H1 (cell line): ENCODE results near the gene RNU6-9. TPM values are rescaled to one million over a fixed set of nuclear protein-coding genes. Genes with fewer than 3 reads are reported as not detected.

Experiments
- CTCF ChIA-PET: fragments of 300-600 bp; sonication (Branson Sonifier 250); formaldehyde crosslinking; loops from one replicate; lab custom pipeline; 2021; ENCODE audit not compliant: partially characterized antibody; lab: Charles Lee
- POLR2A ChIA-PET: fragments of 300-600 bp; sonication (Branson Sonifier 250); formaldehyde crosslinking; loops from one replicate; lab custom pipeline; 2021; ENCODE audit warnings: inconsistent platforms; ENCODE audit not compliant: partially characterized antibody; lab: Charles Lee
- DNase-seq, 2 experiments: peaks; one replicate each; pipeline versions ENCODE4 v3.0.0 to v3.0.0-alpha.2; 2010 to 2022; ENCODE audit warnings: low spot score in 2 of 2, low read depth in 1 of 2, mixed read lengths in 1 of 2
- FAIRE-seq: peaks from 2 replicates; lab custom pipeline; 2011; peaks lifted over from hg19 to GRCh38; lab: Jason Lieb, UNC
- H2AFZ ChIP-seq: 2 replicates; pipeline ENCODE4 v1.8.1; 2012; ENCODE audit warnings: low read length, inconsistent platforms
- H2AK5ac ChIP-seq: 2 replicates; pipeline ENCODE4 v1.6.1; 2013; ENCODE audit warnings: low read depth, low read length
- H2BK120ac ChIP-seq: replicated peaks from 2 replicates; pipeline ENCODE3; 2013; ENCODE audit warnings: low read depth, low read length, inconsistent platforms
- H2BK12ac ChIP-seq: 2 replicates; pipeline ENCODE4 v1.6.1; 2013; ENCODE audit warnings: low read depth, low read length
- H2BK15ac ChIP-seq: 2 replicates; pipeline ENCODE4 v1.6.1; 2013; ENCODE audit warnings: low read length
- H2BK20ac ChIP-seq: 2 replicates; pipeline ENCODE4 v1.6.1; 2013; ENCODE audit warnings: low read length
- H2BK5ac ChIP-seq: 2 replicates; pipeline ENCODE4 v1.6.1; 2013; ENCODE audit warnings: low read depth, low read length
- H3K14ac ChIP-seq: 2 replicates; pipeline ENCODE4 v1.6.1; 2013; ENCODE audit warnings: inconsistent platforms; ENCODE audit not compliant: insufficient read length
- H3K18ac ChIP-seq: 2 replicates; pipeline ENCODE4 v1.6.1; 2013; ENCODE audit warnings: low read length; ENCODE audit errors: extremely low read depth
- H3K23ac ChIP-seq: 2 replicates; pipeline ENCODE4 v1.6.1; 2013; ENCODE audit warnings: inconsistent platforms; ENCODE audit not compliant: insufficient read length
- H3K23me2 ChIP-seq: 2 replicates; pipeline ENCODE4 v1.6.1; 2013; ENCODE audit warnings: low read depth, low read length
- H3K27ac ChIP-seq: 2 replicates; pipeline ENCODE4 v1.6.1; 2011; ENCODE audit warnings: low read depth, low read length, inconsistent platforms
- H3K27me3 ChIP-seq, 4 experiments: replicated peaks in 1 of 4; 1 replicate in 1 of 4; 2 replicates in 3 of 4; pipeline versions ENCODE4 v1.6.1 to v1.8.1; 2011 to 2013; ENCODE audit warnings: low read length in 3 of 4, mild to moderate bottlenecking in 3 of 4, inconsistent platforms in 2 of 4, mixed read lengths in 2 of 4, moderate library complexity in 1 of 4; ENCODE audit not compliant: control insufficient read depth in 3 of 4, insufficient read depth in 3 of 4; ENCODE audit errors: extremely low read depth in 1 of 4
- H3K36me3 ChIP-seq, 4 experiments: 2 replicates each; pipeline versions ENCODE4 v1.6.1 to v1.8.1; 2011 to 2013; ENCODE audit warnings: mild to moderate bottlenecking in 4 of 4, low read length in 3 of 4, moderate library complexity in 2 of 4, control low read depth in 1 of 4, inconsistent platforms in 1 of 4; ENCODE audit not compliant: insufficient read depth in 4 of 4, control insufficient read depth in 2 of 4
- H3K4ac ChIP-seq: replicated peaks from 2 replicates; pipeline ENCODE3; 2013; ENCODE audit warnings: low read length, low read depth, mixed read lengths, inconsistent platforms; ENCODE audit not compliant: insufficient read length
- H3K4me1 ChIP-seq, 4 experiments: replicated peaks in 1 of 4; 1 replicate in 1 of 4; 2 replicates in 3 of 4; pipeline versions ENCODE4 v1.6.1 to v1.8.1; 2011 to 2013; ENCODE audit warnings: low read length in 3 of 4, inconsistent platforms in 2 of 4, mixed read lengths in 1 of 4; ENCODE audit not compliant: insufficient read depth in 4 of 4, control insufficient read depth in 3 of 4
- H3K4me2 ChIP-seq, 2 experiments: 2 replicates each; pipeline versions ENCODE4 v1.6.1 to v1.8.1; 2011 to 2013; ENCODE audit warnings: low read depth in 2 of 2, low read length in 2 of 2, control low read depth in 1 of 2, inconsistent platforms in 1 of 2, mild to moderate bottlenecking in 1 of 2; ENCODE audit not compliant: insufficient read depth in 1 of 2
- H3K4me3 ChIP-seq, 4 experiments: fragments of 200-600, 300-600 bp in 1 of 4; sonication (generic), shearing (Covaris generic), sonication (Bioruptor Twin) in 1 of 4; 2 replicates each; pipeline versions ENCODE4 v1.5.1 to v1.8.1; 2011 to 2016; ENCODE audit warnings: low read length in 4 of 4, low read depth in 3 of 4, control low read depth in 2 of 4, inconsistent platforms in 2 of 4, mild to moderate bottlenecking in 2 of 4, mixed read lengths in 1 of 4, moderate library complexity in 1 of 4; ENCODE audit not compliant: insufficient read depth in 2 of 4; ENCODE audit errors: extremely low read depth in 1 of 4
- H3K56ac ChIP-seq: replicated peaks from 2 replicates; pipeline ENCODE3; 2013; ENCODE audit warnings: low read depth, mild to moderate bottlenecking, mixed read lengths, low read length, inconsistent platforms; ENCODE audit not compliant: insufficient read length
- H3K79me1 ChIP-seq: 2 replicates; pipeline ENCODE4 v1.6.1; 2013; ENCODE audit warnings: low read depth, low read length, control low read depth
- H3K79me2 ChIP-seq, 2 experiments: 2 replicates each; pipeline versions ENCODE4 v1.6.1 to v1.8.1; 2012 to 2013; ENCODE audit warnings: low read length in 2 of 2, mild to moderate bottlenecking in 2 of 2, inconsistent platforms in 1 of 2; ENCODE audit not compliant: insufficient read depth in 2 of 2, control insufficient read depth in 1 of 2
- H3K9ac ChIP-seq, 4 experiments: replicated peaks in 1 of 4; 1 replicate in 1 of 4; 2 replicates in 3 of 4; pipeline versions ENCODE4 v1.6.1 to v1.8.1; 2011 to 2013; ENCODE audit warnings: low read depth in 3 of 4, low read length in 3 of 4, control low read depth in 2 of 4, mild to moderate bottlenecking in 2 of 4, moderate library complexity in 2 of 4, inconsistent platforms in 1 of 4; ENCODE audit errors: extremely low read depth in 1 of 4
- H3K9me3 ChIP-seq, 2 experiments: 2 replicates each; pipeline versions ENCODE4 v1.6.1 to v1.8.1; 2012 to 2013; ENCODE audit warnings: mild to moderate bottlenecking in 2 of 2, moderate library complexity in 2 of 2, control low read depth in 1 of 2, inconsistent platforms in 1 of 2, low read depth in 1 of 2, low read length in 1 of 2, mixed read lengths in 1 of 2; ENCODE audit not compliant: insufficient read depth in 2 of 2
- H4K20me1 ChIP-seq, 2 experiments: replicated peaks in 1 of 2; 2 replicates each; pipeline versions ENCODE3 to v1.8.1; 2011 to 2013; ENCODE audit warnings: inconsistent platforms in 2 of 2, low read length in 2 of 2, mild to moderate bottlenecking in 1 of 2; ENCODE audit not compliant: insufficient read depth in 2 of 2, control insufficient read depth in 1 of 2
- H4K5ac ChIP-seq: 2 replicates; pipeline ENCODE4 v1.6.1; 2013; ENCODE audit warnings: low read length, low read depth, mixed read lengths, inconsistent platforms; ENCODE audit not compliant: insufficient read length
- H4K8ac ChIP-seq: 2 replicates; pipeline ENCODE4 v1.8.0; 2013; ENCODE audit warnings: mild to moderate bottlenecking, moderate library complexity, low read length, inconsistent platforms; ENCODE audit not compliant: insufficient read depth; ENCODE audit errors: extremely low read depth
- H4K91ac ChIP-seq: replicated peaks from 2 replicates; pipeline ENCODE3; 2013; ENCODE audit warnings: low read length, mixed read lengths, inconsistent platforms; ENCODE audit not compliant: insufficient read length
- EZH2 ChIP-seq: fragments of 200-600 bp; sonication (generic); IDR thresholded peaks from 2 replicates; pipeline ENCODE4 v1.7.1; 2012; ENCODE audit warnings: low read depth, mild to moderate bottlenecking, moderate library complexity, low read length, inconsistent platforms; ENCODE audit not compliant: severe bottlenecking
- MAFK ChIP-seq: IDR thresholded peaks from 2 replicates; pipeline ENCODE4 v1.6.1; 2012; ENCODE audit warnings: low read depth, mild to moderate bottlenecking, improper control_type of control experiment, low read length
- RNF2 ChIP-seq: fragments of 200-900, 300-1000 bp; sonication (generic); IDR thresholded peaks from 2 replicates; pipeline ENCODE4 v1.7.1; 2016; ENCODE audit warnings: borderline replicate concordance, low read depth, mild to moderate bottlenecking, antibody characterized with exemption, low read length; ENCODE audit not compliant: poor library complexity, severe bottlenecking; ENCODE audit errors: missing control alignments
- YY1 ChIP-seq: IDR thresholded peaks from 2 replicates; pipeline ENCODE4 v1.6.1; 2011; ENCODE audit warnings: low read depth, mild to moderate bottlenecking, low read length
- WGBS, 2 experiments: shearing (Covaris generic) in 1 of 2; methylation state at CpG; one replicate each; pipeline versions ENCODE4 v1.1.6 to v1.1.7; 2013 to 2015; ENCODE audit warnings: low lambda C conversion rate in 2 of 2, mixed read lengths in 2 of 2, inconsistent platforms in 1 of 2, low coverage in 1 of 2, missing lambda C conversion rate in 1 of 2; ENCODE audit not compliant: insufficient replicate concordance in 2 of 2, insufficient coverage in 1 of 2, insufficient read length in 1 of 2; ENCODE audit errors: extremely low coverage in 1 of 2, missing lambda C conversion rate in 1 of 2; 5-methylcytosine and 5-hydroxymethylcytosine counted together
- polyA plus RNA-seq, 7 experiments: library from polyadenylated mRNA; depleted of rRNA in 3 of 7; stranded (reverse) in 5 of 7; unstranded in 2 of 7; fragments of >200 nt in 5 of 7; fragments of 200-250 nt in 2 of 7; gene quantifications; 1 replicate in 5 of 7; 2 replicates in 1 of 7; 4 replicates in 1 of 7; pipeline versions ENCODE4 v1.2.1 to v1.2.3, GENCODE V29; 2011 to 2013; ENCODE audit warnings: missing spikeins in 2 of 7, mixed read lengths in 2 of 7
- total RNA-seq: library from RNA; stranded (reverse); fragmentation: NEBNext Ultra II Directional; extraction: Animal tissue kit (Norgen Biotek cat#: 25700); gene quantifications from 2 replicates; pipeline ENCODE4 v1.2.1, GENCODE V29; 2021

RNU6-9 gene
- total and polyA plus RNA-seq, 2 of the 8 experiments (the other 6 are each of a cell fraction or from before 2014, with no cell fraction given), result not detected

GRCh38 chr19:902093-902370, 8.7 kb downstream of the RNU6-9 start:
- no peak for FAIRE-seq
- CTCF ChIA-PET, result interaction anchor here (1.3 to 2.2 kb wide), 4 partner anchors 9 to 132 kb away, joined by 3 to 8 read pairs (median 6); partner anchors contain the start of genes MED16 and RNU6-9
- WGBS, 2 experiments, result 83% methylated on average over 6 of the region's 7 CpGs; no CpG with 5 or more reads in 1 of the 2 experiments

More at GRCh38 chr19:902093-902370, 8.7 kb downstream of the RNU6-9 start:
- Histone ChIP-seq H4K8ac (no peak overlapping the region), H2AK5ac (no peak overlapping the region), H3K9ac (no peak overlapping the region), H2BK15ac (no peak overlapping the region), H3K27me3 (no peaks in the 10 kb centered on the region), H4K5ac (no peak overlapping the region), H3K4me1 (peaks cover 0 to 8% (median 4%) of the 10 kb centered on the region in 4 experiments; a peak in 4 of 7 replicates), H3K79me1 (peaks cover 1% of the 10 kb centered on the region), H2BK12ac (no peak overlapping the region), H2BK5ac (no peak overlapping the region), H4K91ac (no peak overlapping the region), H3K27ac (no peak overlapping the region), H3K56ac (no peak overlapping the region), H3K23me2 (peaks cover 3% of the 10 kb centered on the region; the same call in 1 of the 2 replicates), H3K23ac (no peak overlapping the region), H3K4ac (no peak overlapping the region), H3K9me3 (no peaks in the 10 kb centered on the region), H3K79me2 (peaks cover 0 to 17% of the 10 kb centered on the region in 2 experiments; a peak in 2 of 4 replicates), H3K36me3 (peaks cover 0 to 13% (median 2%) of the 10 kb centered on the region in 4 experiments; a peak in 2 of 8 replicates), H3K14ac (no peak overlapping the region), H3K18ac (no peak overlapping the region), H2AFZ (no peak overlapping the region), H3K4me3 (no peak overlapping the region), H2BK120ac (no peak overlapping the region), H3K4me2 (no peak overlapping the region), H4K20me1 (peaks cover 13 to 30% of the 10 kb centered on the region in 2 experiments), H2BK20ac (no peak overlapping the region)
- POLR2A ChIA-PET, result interaction anchor here (1.2 to 1.4 kb wide), 3 partner anchors 28 to 125 kb away, joined by 3 to 4 read pairs (median 3); no protein-coding TSS in a partner anchor
- no peak for DNase-seq
- TF ChIP-seq YY1, result no peak
- no peak for TF ChIP-seq MAFK
- no peak for TF ChIP-seq RNF2
- TF ChIP-seq EZH2, result no peak
